ENCODE results near the gene TBC1D10B.

Gene TBC1D10B

DNA sequence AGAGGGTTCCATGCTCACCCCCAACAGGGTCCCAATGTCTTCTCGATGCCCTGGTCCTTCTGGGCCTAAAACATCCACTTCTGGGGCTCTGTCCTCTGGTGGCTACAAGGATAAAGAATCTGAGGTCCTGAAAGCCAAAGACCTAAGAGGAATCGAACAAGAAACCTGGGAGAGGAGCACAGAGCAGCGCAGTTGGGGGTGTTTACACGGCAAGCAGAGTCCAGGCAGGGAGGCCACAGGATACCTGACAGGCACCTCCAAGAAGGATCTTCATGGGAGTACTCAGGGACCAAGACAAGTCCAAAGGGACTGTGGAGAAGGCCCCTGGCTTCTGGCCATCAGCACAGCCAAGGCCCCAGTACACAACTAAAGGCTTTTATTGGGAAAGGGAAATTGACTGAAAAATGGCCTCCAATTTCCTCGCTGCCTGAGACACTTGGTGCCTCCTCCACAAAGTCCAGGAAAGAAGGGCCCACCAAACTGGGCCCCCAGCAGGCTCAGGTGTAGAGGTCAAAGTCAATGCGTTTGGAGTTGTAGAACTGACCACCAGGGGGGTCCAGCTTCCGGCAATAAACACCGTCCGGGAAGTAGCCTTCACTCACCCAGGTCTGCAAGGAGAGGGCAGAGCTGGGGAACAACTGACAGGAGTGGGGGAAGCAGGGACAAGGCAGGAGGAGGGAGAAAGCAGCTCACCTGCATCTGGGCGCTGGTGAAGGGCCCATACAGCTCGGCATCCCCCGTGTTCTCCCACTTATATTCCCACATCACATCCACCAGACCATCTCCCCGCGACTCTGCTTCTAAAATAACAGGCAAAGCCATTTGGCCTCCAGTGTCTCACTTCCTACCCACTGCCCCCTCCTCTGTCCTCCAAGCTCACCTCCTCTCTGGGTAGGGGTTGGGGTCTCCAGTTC, 17.5 kb downstream of the TBC1D10B start:
- DNase-seq = no peak
- Histone ChIP-seq H3K27ac (ENCODE audit: low read length, poor library complexity, severe bottlenecking) (no peak overlapping the region), H4K91ac (ENCODE audit: low read length) (no peak overlapping the region), H2BK15ac (ENCODE audit: low read depth, poor library complexity, severe bottlenecking) (no peak overlapping the region), H3K27me3 (ENCODE audit: control insufficient read depth in 1 of 2, insufficient read depth in 1 of 2, low read length in 2 of 2) (no peaks in the 10 kb centered on the region), H3K14ac (ENCODE audit: low read length in 2 of 2) (no peak overlapping the region), H3K18ac (ENCODE audit: low read depth in 1 of 2, low read length in 2 of 2) (no peak overlapping the region), H3K4ac (ENCODE audit: low read depth in 1 of 2, low read length in 2 of 2) (no peak overlapping the region), H2BK5ac (ENCODE audit: low read depth, low read length, poor library complexity, severe bottlenecking) (no peak overlapping the region), H2AFZ (ENCODE audit: low read depth, low read length) (no peak overlapping the region), H2BK120ac (ENCODE audit: low read depth, low read length) (no peak overlapping the region), H4K8ac (ENCODE audit: low read length) (no peak overlapping the region), H3K36me3 (ENCODE audit: control insufficient read depth in 1 of 2, insufficient read depth in 2 of 2, low read depth in 1 of 2, low read length in 2 of 2) (peaks cover 50 to 56% of the 10 kb centered on the region in 2 experiments), H3K4me2 (ENCODE audit: low read length, poor library complexity, severe bottlenecking) (no peak overlapping the region), H3K4me3 (ENCODE audit: insufficient read depth in 1 of 2, low read depth in 1 of 2, low read length in 2 of 2) (no peak overlapping the region), H3K4me1 (ENCODE audit: control insufficient read depth, insufficient read depth, low read depth, low read length) (peaks cover 42% of the 10 kb centered on the region), H3K9me3 (ENCODE audit: control insufficient read depth, low read length) (no peaks in the 10 kb centered on the region), H2BK12ac (ENCODE audit: low read length in 2 of 2) (no peak overlapping the region), H3K79me1 (replicated peaks; ENCODE audit: low read length, poor library complexity, severe bottlenecking) (peaks cover 33% of the 10 kb centered on the region), H3K9ac (ENCODE audit: low read length) (peak overlapping the region; percentile 24), H3K23ac (ENCODE audit: low read length in 2 of 2) (no peak overlapping the region), H2AK5ac (ENCODE audit: low read length, severe bottlenecking) (no peak overlapping the region)
- WGBS = 90% methylated on average over 14 of the region's 14 CpGs

DNA sequence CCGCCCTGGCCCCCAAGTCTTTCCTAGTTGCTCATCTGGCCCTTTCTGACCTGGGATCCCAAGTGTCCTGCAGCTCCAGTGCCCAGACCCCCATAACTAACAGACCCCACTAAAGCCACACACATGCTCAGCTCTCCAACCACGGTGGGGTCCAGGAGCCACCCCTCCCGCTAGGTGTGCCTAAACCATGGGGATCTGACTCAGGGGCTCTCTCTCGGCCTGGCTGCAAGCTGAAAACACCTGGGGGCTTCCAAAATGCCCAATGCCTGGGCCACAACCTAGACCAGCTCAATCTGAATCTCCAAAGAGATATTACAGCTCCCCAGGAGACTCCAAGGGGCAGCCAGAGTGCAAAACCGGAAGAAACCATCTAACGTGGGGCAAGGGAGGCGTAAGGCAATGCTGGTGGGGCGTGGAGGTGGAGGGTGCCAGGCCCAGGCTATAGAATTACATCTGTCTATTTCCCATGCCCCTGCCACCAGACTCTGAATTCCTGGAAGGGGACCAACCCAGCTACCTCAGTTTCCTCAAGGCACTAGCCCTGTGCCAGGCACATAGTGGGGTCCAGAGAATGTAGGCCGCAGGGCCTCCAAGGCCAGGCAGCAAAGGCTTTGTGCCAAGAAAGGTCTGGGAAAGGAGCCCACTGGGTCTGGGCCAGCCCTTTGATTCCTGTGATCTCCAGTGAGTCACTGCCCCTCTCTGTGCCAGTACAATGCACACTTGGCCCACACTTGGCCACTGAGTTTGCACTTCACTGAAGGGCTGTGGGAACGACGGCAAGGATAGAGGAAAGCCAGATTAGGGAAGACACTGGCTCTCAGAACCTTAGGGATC, 18.5 kb downstream of the TBC1D10B start:
- Histone ChIP-seq H3K4me3 (ENCODE audit: insufficient read depth in 1 of 2, low read depth in 1 of 2, low read length in 2 of 2) (peak overlapping the region in 1 of 2 experiments; percentile 23), H2AK5ac (ENCODE audit: low read length, severe bottlenecking) (no peak overlapping the region), H2BK120ac (ENCODE audit: low read depth, low read length) (no peak overlapping the region), H2BK5ac (ENCODE audit: low read depth, low read length, poor library complexity, severe bottlenecking) (no peak overlapping the region), H3K9ac (ENCODE audit: low read length) (peak overlapping the region; percentile 52), H4K8ac (ENCODE audit: low read length) (no peak overlapping the region), H3K4me2 (ENCODE audit: low read length, poor library complexity, severe bottlenecking) (no peak overlapping the region), H2BK15ac (ENCODE audit: low read depth, poor library complexity, severe bottlenecking) (no peak overlapping the region), H3K14ac (ENCODE audit: low read length in 2 of 2) (no peak overlapping the region), H3K4ac (ENCODE audit: low read depth in 1 of 2, low read length in 2 of 2) (no peak overlapping the region), H3K27me3 (ENCODE audit: control insufficient read depth in 1 of 2, insufficient read depth in 1 of 2, low read length in 2 of 2) (no peaks in the 10 kb centered on the region), H2AFZ (ENCODE audit: low read depth, low read length) (no peak overlapping the region), H3K23ac (ENCODE audit: low read length in 2 of 2) (no peak overlapping the region), H3K4me1 (ENCODE audit: control insufficient read depth, insufficient read depth, low read depth, low read length) (peaks cover 41% of the 10 kb centered on the region), H4K91ac (ENCODE audit: low read length) (no peak overlapping the region), H3K9me3 (ENCODE audit: control insufficient read depth, low read length) (no peaks in the 10 kb centered on the region), H3K79me1 (replicated peaks; ENCODE audit: low read length, poor library complexity, severe bottlenecking) (peaks cover 28% of the 10 kb centered on the region), H3K27ac (ENCODE audit: low read length, poor library complexity, severe bottlenecking) (no peak overlapping the region), H3K36me3 (ENCODE audit: control insufficient read depth in 1 of 2, insufficient read depth in 2 of 2, low read depth in 1 of 2, low read length in 2 of 2) (peaks cover 40 to 49% of the 10 kb centered on the region in 2 experiments), H3K18ac (ENCODE audit: low read depth in 1 of 2, low read length in 2 of 2) (no peak overlapping the region), H2BK12ac (ENCODE audit: low read length in 2 of 2) (no peak overlapping the region)
- DNase-seq = no peak
- WGBS = 96% methylated on average over 11 of the region's 11 CpGs

GRCh38 chr16:30351001-30351441, 19.3 kb downstream of the TBC1D10B start:
- no peak overlapping the region for H4K8ac ChIP-seq (ENCODE audit: low read length)
- H3K9ac ChIP-seq (ENCODE audit: low read length) = no peak overlapping the region
- no peak overlapping the region for H3K4me2 ChIP-seq (ENCODE audit: low read length, poor library complexity, severe bottlenecking)
- H3K27me3 ChIP-seq (ENCODE audit: control insufficient read depth in 1 of 2, insufficient read depth in 1 of 2, low read length in 2 of 2) = no peaks in the 10 kb centered on the region
- peaks cover 34% of the 10 kb centered on the region for H3K4me1 ChIP-seq (ENCODE audit: control insufficient read depth, insufficient read depth, low read depth, low read length)
- no peak for DNase-seq
- no peak overlapping the region for H3K18ac ChIP-seq (ENCODE audit: low read depth in 1 of 2, low read length in 2 of 2)
- H3K23ac ChIP-seq (ENCODE audit: low read length in 2 of 2) = no peak overlapping the region
- no peak overlapping the region for H3K4ac ChIP-seq (ENCODE audit: low read depth in 1 of 2, low read length in 2 of 2)
- peaks cover 24% of the 10 kb centered on the region for H3K79me1 ChIP-seq (replicated peaks; ENCODE audit: low read length, poor library complexity, severe bottlenecking)
- no peak overlapping the region for H2BK5ac ChIP-seq (ENCODE audit: low read depth, low read length, poor library complexity, severe bottlenecking)
- no peaks in the 10 kb centered on the region for H3K9me3 ChIP-seq (ENCODE audit: control insufficient read depth, low read length)
- no peak overlapping the region for H3K27ac ChIP-seq (ENCODE audit: low read length, poor library complexity, severe bottlenecking)
- H2BK120ac ChIP-seq (ENCODE audit: low read depth, low read length) = no peak overlapping the region
- no peak overlapping the region for H4K91ac ChIP-seq (ENCODE audit: low read length)
- no peak overlapping the region for H2AFZ ChIP-seq (ENCODE audit: low read depth, low read length)
- 98% methylated on average over 15 of the region's 15 CpGs for WGBS
- H2BK12ac ChIP-seq (ENCODE audit: low read length in 2 of 2) = no peak overlapping the region
- H2BK15ac ChIP-seq (ENCODE audit: low read depth, poor library complexity, severe bottlenecking) = no peak overlapping the region
- no peak overlapping the region for H3K14ac ChIP-seq (ENCODE audit: low read length in 2 of 2)
- no peak overlapping the region for H2AK5ac ChIP-seq (ENCODE audit: low read length, severe bottlenecking)
- H3K36me3 ChIP-seq (ENCODE audit: control insufficient read depth in 1 of 2, insufficient read depth in 2 of 2, low read depth in 1 of 2, low read length in 2 of 2) = peaks cover 38 to 41% of the 10 kb centered on the region in 2 experiments
- H3K4me3 ChIP-seq (ENCODE audit: insufficient read depth in 1 of 2, low read depth in 1 of 2, low read length in 2 of 2) = no peak overlapping the region

Data from mesenchymal stem cell (in vitro differentiated cells and primary cell).